HL-60 (cell line): ENCODE results near the gene FCER1A.

Experiments
- DNase-seq, 2 experiments: peaks; one replicate each; pipeline ENCODE4 v3.0.0-alpha.2; 2010 to 2020; ENCODE audit warnings: low read depth in 1 of 2, low spot score in 1 of 2
- H3K27ac ChIP-seq: fragments of 250-450 bp; sonication (Bioruptor Pico); replicated peaks from 2 replicates; pipeline ENCODE4 v1.5.1; 2020; ENCODE audit warnings: mild to moderate bottlenecking, moderate library complexity
- H3K27me3 ChIP-seq: fragments of 250-450 bp; sonication (Bioruptor Pico); 2 replicates; pipeline ENCODE4 v1.5.1; 2021; ENCODE audit warnings: mild to moderate bottlenecking, moderate library complexity; ENCODE audit not compliant: insufficient read depth, poor library complexity, severe bottlenecking
- H3K4me3 ChIP-seq: replicated peaks from 2 replicates; pipeline ENCODE4 v1.5.1; 2011; ENCODE audit warnings: mild to moderate bottlenecking, control low read depth, low read length; ENCODE audit not compliant: insufficient read depth
- GABPA ChIP-seq: IDR thresholded peaks from 2 replicates; pipeline ENCODE4 v1.6.1; 2012; ENCODE audit warnings: low read depth
- POLR2AphosphoS5 ChIP-seq: IDR thresholded peaks from 2 replicates; pipeline ENCODE4 v1.6.1; 2012; ENCODE audit warnings: low read depth
- SPI1 ChIP-seq: IDR thresholded peaks from 2 replicates; pipeline ENCODE4 v1.6.1; 2012; ENCODE audit warnings: low read depth, mild to moderate bottlenecking, borderline replicate concordance
- TF ChIP-seq, protein P1 (sequence below): IDR thresholded peaks from 2 replicates; pipeline ENCODE4 v1.6.1; 2012; ENCODE audit warnings: low read depth; ENCODE audit not compliant: insufficient replicate concordance
- TF ChIP-seq, protein P2 (sequence below): IDR thresholded peaks from one replicate; pipeline ENCODE4 v1.5.1; 2011; ENCODE audit warnings: low read length, control low read depth, inconsistent platforms; ENCODE audit not compliant: insufficient read depth

Gene FCER1A

GRCh38 chr1:159318784-159319551, 16.8 kb downstream of the FCER1A start:
- TF ChIP-seq, protein P1, sequence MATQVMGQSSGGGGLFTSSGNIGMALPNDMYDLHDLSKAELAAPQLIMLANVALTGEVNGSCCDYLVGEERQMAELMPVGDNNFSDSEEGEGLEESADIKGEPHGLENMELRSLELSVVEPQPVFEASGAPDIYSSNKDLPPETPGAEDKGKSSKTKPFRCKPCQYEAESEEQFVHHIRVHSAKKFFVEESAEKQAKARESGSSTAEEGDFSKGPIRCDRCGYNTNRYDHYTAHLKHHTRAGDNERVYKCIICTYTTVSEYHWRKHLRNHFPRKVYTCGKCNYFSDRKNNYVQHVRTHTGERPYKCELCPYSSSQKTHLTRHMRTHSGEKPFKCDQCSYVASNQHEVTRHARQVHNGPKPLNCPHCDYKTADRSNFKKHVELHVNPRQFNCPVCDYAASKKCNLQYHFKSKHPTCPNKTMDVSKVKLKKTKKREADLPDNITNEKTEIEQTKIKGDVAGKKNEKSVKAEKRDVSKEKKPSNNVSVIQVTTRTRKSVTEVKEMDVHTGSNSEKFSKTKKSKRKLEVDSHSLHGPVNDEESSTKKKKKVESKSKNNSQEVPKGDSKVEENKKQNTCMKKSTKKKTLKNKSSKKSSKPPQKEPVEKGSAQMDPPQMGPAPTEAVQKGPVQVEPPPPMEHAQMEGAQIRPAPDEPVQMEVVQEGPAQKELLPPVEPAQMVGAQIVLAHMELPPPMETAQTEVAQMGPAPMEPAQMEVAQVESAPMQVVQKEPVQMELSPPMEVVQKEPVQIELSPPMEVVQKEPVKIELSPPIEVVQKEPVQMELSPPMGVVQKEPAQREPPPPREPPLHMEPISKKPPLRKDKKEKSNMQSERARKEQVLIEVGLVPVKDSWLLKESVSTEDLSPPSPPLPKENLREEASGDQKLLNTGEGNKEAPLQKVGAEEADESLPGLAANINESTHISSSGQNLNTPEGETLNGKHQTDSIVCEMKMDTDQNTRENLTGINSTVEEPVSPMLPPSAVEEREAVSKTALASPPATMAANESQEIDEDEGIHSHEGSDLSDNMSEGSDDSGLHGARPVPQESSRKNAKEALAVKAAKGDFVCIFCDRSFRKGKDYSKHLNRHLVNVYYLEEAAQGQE = no peak
- TF ChIP-seq SPI1 = no peak
- TF ChIP-seq POLR2AphosphoS5 = no peak
- TF ChIP-seq GABPA = no peak
- TF ChIP-seq, protein P2, sequence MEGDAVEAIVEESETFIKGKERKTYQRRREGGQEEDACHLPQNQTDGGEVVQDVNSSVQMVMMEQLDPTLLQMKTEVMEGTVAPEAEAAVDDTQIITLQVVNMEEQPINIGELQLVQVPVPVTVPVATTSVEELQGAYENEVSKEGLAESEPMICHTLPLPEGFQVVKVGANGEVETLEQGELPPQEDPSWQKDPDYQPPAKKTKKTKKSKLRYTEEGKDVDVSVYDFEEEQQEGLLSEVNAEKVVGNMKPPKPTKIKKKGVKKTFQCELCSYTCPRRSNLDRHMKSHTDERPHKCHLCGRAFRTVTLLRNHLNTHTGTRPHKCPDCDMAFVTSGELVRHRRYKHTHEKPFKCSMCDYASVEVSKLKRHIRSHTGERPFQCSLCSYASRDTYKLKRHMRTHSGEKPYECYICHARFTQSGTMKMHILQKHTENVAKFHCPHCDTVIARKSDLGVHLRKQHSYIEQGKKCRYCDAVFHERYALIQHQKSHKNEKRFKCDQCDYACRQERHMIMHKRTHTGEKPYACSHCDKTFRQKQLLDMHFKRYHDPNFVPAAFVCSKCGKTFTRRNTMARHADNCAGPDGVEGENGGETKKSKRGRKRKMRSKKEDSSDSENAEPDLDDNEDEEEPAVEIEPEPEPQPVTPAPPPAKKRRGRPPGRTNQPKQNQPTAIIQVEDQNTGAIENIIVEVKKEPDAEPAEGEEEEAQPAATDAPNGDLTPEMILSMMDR = no peak
- no peak for DNase-seq

DNA sequence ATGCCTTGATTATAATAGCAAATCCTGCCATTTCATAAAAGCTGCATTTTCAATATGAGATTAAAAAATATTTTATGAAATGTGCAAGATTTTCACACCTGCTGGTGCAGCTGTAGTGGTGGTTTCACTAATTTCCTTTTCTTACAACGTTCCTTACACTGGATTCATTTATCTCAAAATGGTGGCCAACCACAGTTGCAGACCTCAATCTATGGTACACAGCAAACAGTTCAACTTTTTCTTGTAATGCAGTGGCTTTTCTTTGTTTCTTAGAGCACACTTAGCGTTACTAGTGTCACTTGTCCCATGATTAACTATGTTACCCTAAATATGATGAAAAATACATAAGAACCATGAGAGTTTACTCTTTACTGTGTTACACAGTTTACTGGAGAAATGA, 32.7 kb downstream of the FCER1A start:
- Histone ChIP-seq H3K4me3 (no peak overlapping the region), H3K27me3 (no peaks in the 10 kb centered on the region), H3K27ac (no peak overlapping the region)
- TF ChIP-seq, protein P2 = no peak
- TF ChIP-seq GABPA (no peak), SPI1 (no peak), POLR2AphosphoS5 (no peak)
- TF ChIP-seq, protein P1 = no peak
- DNase-seq = no peak

More at GRCh38 chr1:159318784-159319551, 16.8 kb downstream of the FCER1A start:
- Histone ChIP-seq H3K4me3 (no peak overlapping the region), H3K27ac (no peak overlapping the region), H3K27me3 (no peaks in the 10 kb centered on the region)

GRCh38 chr1:159338018-159338417, 35.9 kb downstream of the FCER1A start:
- Histone ChIP-seq H3K27me3 (no peaks in the 10 kb centered on the region), H3K4me3 (no peak overlapping the region), H3K27ac (no peak overlapping the region)
- no peak for TF ChIP-seq SPI1
- no peak for TF ChIP-seq POLR2AphosphoS5
- TF ChIP-seq, protein P1 = no peak
- no peak for TF ChIP-seq GABPA
- TF ChIP-seq, protein P2 = no peak
- no peak for DNase-seq
